Measurements from ENCODE around the gene ANKRD30B. TPM values are rescaled to one million over a fixed set of nuclear protein-coding genes. Genes with fewer than 3 reads are reported as not detected.
"Not testable (repeated sequence)": the region's sequence is repeated elsewhere in the genome, so short reads cannot be mapped to it uniquely, and the experiment has no call there.

Gene ANKRD30B
- total RNA-seq, 2 donors from 2014 or later = not detected

DNA sequence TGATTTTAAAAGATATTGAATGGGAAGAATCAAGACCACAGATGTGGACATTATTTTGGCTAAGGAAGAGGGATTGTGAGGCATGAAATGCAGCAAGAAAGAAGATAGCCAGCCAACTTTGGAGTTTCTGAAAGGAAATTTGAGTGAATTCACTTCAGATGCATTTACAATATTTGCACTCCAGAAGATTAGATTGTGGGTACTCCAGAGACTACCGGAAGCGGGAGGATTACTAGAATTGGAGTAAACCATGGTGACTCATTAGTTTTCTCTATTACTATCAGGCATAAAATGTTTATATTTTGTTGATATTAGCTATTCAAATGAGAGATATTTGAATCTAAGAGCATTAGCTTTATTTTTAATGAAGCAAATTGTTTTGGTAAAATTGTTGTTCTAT lies 93.6 kb downstream of the ANKRD30B start:
- intact Hi-C loops (cut with DNase I); DNase-seq (ENCODE audit: low spot score): not testable (repeated sequence)

DNA sequence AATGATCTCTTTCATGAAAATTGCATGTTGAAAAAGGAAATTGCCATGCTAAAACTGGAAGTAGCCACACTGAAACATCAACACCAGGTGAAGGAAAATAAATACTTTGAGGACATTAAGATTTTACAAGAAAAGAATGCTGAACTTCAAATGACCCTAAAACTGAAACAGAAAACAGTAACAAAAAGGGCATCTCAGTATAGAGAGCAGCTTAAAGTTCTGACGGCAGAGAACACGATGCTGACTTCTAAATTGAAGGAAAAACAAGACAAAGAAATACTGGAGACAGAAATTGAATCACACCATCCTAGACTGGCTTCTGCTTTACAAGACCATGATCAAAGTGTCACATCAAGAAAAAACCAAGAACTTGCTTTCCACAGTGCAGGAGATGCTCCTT lies 103.6 kb downstream of the ANKRD30B start:
- intact Hi-C loops (cut with DNase I); DNase-seq (ENCODE audit: low spot score): not testable (repeated sequence)

GRCh38 chr18:14855634-14856033 lies 107.7 kb downstream of the ANKRD30B start:
- intact Hi-C loops (cut with DNase I); DNase-seq (ENCODE audit: low spot score): not testable (repeated sequence)

DNA sequence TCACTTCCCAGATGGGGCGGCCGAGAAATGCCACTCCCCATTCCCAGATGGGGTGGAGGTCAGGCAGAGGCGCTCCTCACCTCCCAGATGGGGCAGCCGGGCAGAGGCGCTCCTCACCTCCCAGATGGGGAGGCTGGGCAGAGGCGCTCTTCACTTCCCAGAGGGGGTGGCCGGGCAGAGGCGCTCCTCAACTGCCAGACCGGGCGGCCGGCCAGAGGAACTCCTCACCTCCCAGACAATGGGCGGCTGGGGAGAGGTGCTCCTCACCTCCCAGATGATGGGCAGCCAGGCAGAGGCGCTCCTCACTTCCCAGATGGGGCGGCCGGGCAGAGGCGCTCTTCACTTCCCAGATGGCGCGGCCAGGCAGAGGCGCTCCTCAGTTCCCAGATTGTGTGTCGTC lies 108.3 kb downstream of the ANKRD30B start:
- intact Hi-C loops (cut with DNase I) = not testable (repeated sequence)

GRCh38 chr18:14858514-14858913 lies 110.5 kb downstream of the ANKRD30B start:
- DNase-seq (ENCODE audit: low spot score); intact Hi-C loops (cut with DNase I): not testable (repeated sequence)

More for the DNA sequence above, 108.3 kb downstream of the ANKRD30B start:
- not testable (repeated sequence) for DNase-seq (ENCODE audit: low spot score)

DNA sequence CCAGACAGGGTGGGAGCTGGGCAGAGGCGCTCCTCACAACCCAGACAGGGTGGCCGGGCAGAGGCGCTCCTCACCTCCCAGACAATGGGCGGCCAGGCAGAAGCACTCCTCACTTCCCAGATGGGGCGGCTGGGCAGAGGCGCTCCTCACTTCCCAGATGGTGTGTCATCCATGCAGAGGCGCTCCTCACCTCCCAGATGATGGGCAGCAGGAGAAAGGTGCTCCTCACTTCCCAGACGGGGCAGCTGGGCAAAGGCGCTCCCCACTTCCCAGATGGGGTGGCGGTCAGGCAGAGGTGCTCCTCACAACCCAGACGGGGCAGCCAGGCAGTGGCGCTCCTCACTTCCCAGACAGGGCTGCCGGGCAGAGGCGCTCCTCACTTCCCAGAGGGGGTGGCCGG lies 112.0 kb downstream of the ANKRD30B start:
- intact Hi-C loops (cut with DNase I) = not testable (repeated sequence)

DNA sequence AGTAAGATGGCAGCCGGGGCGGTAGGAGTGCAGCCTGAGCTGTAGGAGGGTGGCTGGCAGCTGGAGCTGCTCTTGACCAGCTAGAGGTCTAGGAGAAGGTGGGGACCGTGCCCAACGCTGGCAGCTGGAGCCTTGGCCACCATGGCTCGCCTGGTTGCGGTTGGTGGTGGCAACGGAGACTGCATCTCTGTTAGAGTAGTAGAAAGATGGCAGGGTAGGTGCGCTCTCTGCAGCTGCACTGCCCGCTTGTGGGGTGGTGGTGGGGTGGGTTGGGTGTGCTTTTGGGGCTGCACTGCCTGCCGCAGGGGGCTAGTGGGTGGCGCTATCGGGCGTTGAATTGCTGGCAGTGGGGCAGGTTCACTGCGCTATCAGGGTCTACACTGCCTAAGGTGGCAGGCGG lies 118.5 kb downstream of the ANKRD30B start:
- intact Hi-C loops (cut with DNase I); DNase-seq (ENCODE audit: low spot score): not testable (repeated sequence)

More for the DNA sequence above, 112.0 kb downstream of the ANKRD30B start:
- not testable (repeated sequence) for DNase-seq (ENCODE audit: low spot score)

DNA sequence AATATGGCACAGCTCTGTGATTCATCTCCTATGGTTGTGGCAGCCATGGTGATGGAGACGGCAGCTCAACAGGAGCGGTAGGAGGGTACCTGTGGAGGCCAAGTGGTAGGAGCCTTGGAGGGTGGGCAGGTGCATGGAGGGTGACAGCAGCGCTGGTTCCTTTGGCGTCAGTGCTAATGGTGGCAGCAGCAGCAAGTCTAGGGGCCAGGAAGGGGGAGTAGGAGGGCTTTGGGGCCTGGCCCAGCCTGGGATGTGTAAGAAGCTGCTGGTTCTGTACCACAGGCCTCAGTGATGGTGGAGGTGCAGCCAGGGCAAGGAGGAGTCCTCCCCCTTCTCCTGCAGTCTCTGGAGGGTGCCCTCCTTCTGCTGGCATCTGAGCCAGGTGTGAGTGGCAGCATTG lies 120.0 kb downstream of the ANKRD30B start:
- DNase-seq (ENCODE audit: low spot score); intact Hi-C loops (cut with DNase I): not testable (repeated sequence)

- DNase-seq (ENCODE audit: low spot score); intact Hi-C loops (cut with DNase I): not testable (repeated sequence)
Observed at GRCh38 chr18:14868825-14869224, 120.9 kb downstream of the ANKRD30B start.

GRCh38 chr18:14878826-14879225 lies 130.9 kb downstream of the ANKRD30B start:
- DNase-seq (ENCODE audit: low spot score); intact Hi-C loops (cut with DNase I): not testable (repeated sequence)

- intact Hi-C loops (cut with DNase I) = no loop called here
- no peak for DNase-seq (ENCODE audit: low spot score)
Observed at GRCh38 chr18:14900435-14900834, 152.5 kb downstream of the ANKRD30B start.

Small RNAs within 50 kb of the gene (microRNA-seq; reads per million reads assigned to microRNA genes)
- gene MIR3156-2 (ENCODE audit: borderline microRNAs expressed in 2 of 2) = 0 reads per million in 2 donors

Other genes starting within 250 kb of the ANKRD30B start
- not detected for gene POTEC, start 204.6 kb upstream of the ANKRD30B start, total RNA-seq

Measured in posterior vena cava (tissue), 2 donors.